HG03196 (cell line): ENCODE data around the gene MRC1.

Source experiments
- ATAC-seq: cut with Tn5 transposase; IDR thresholded peaks from one replicate; pipeline ENCODE4 v1.9.1; 2021; ENCODE audit not compliant: unreplicated experiment

Gene MRC1

GRCh38 chr10:17808971-17809841, at the start of gene MRC1:
Gene MRC1, plus strand, starts transcription at chr10:17809348. Its CDS starts 118 bp downstream, at chr10:17809466.
- ATAC-seq: no peak

DNA sequence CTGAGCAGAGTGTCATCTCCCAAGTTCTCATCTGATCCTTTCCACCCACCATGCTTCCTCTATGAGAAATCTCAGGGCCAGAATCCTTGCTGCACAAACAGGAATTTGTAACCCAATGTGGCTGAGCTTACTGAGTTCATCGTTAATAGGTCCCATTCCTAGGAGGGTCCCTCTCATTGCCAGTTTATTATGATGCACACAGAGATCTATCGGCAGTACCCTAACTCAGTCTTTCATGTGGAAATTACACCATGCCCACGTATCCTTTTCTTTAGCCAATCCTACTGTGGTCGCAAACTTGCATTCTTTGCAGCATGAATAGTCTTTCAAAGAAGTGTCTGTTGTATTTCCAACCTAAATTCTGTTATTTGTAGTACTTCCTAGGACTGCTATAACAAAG, 45.0 kb upstream of the MRC1 start:
- no peak for ATAC-seq

GRCh38 chr10:17765602-17766001, 43.5 kb upstream of the MRC1 start:
- ATAC-seq: no peak

DNA sequence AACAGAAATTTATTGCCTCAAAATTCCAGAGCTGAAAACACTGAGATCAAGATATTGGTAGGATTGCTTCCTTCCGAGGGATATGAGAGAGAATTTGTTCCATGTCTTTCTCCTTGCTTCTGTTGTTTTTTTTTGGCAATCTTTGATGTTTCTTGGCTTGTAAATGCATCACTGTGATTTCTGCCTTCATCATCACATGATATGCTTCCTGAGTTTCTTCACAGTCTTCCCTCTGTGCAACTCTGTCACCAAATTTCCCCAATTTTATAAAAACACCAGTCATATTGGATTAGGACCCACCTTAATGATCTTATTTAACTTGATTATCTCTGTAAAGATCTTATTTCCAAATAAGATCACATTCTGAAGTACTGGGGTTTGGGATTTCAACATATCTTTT, 42.4 kb upstream of the MRC1 start:
- ATAC-seq: no peak

DNA sequence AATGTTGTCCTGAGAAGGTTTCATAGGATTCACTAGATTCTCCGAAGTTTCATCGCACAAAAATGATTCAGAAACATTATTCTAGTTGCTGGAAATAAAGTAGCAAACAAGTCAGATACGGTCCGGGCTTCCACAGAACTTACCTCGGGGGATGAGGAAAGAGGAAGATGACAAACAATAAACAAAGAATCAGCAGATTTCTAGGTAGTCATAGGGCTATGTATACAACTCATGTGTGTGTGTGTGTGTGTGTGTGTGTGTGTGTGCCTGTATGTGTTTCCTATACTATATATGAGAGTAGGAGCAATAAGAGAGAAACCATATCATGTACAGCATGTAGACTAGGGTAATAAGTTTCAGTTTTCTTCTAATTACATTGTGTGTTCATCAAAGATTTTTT, 40.7 kb upstream of the MRC1 start:
- no peak for ATAC-seq

DNA sequence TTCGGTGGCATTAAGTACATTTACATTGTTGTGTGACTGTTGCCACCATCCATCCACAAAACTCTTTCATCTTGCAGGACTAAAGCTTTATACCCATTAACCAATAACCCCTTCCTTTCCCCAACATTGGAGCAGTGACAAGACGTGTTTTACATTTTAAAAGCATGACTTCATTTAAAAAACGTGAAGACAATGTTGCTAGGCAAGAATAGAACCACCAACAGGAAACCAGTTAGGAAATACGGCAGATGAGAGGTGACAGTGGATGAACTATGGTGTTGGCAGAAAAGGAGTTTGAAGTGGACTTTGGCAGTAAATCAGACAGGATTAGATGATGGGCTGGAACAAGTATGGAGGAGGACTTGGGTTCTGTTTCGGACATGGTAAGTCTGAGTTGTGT, 40.2 kb upstream of the MRC1 start:
- no peak for ATAC-seq

DNA sequence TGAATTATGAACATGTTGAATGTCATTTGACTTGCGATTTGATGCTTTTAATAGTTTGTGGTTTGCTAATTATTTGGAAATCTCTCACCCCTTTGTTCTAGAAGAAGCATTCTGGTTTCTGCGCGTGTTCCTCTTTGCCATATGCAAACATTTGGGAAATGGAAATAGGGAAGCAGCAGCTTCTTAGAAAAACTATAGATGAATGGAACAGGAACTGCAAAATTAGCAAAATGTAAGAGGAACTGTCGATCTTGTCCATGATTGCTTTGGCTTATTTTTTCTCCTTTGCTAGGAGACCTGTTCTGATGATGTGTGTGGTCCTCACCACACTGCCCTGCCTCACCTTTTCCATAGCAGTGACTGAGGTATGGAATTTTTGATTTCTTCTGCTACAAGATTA, 38.1 kb upstream of the MRC1 start:
- ATAC-seq: no peak

GRCh38 chr10:17779784-17780183, 29.4 kb upstream of the MRC1 start:
- ATAC-seq: no peak

DNA sequence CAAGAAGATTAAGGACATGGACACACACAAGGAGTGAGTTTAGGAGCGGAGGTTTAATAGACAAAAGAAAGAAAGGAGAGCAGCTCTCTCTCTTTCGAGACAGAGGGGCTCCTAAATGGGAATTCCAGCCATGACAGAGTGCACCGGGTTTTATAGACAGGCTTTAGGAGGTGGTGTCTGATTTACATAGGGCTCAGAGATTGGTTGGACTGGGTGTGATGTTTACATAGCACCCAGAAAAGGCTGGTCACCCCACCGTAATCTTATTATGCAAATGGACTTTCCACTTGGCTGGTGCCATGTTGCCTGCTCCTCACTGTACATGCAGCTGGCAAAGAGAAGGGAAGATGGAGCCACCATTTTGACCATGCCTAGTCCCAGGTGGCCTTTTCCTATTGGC, 28.4 kb upstream of the MRC1 start:
- no peak for ATAC-seq

DNA sequence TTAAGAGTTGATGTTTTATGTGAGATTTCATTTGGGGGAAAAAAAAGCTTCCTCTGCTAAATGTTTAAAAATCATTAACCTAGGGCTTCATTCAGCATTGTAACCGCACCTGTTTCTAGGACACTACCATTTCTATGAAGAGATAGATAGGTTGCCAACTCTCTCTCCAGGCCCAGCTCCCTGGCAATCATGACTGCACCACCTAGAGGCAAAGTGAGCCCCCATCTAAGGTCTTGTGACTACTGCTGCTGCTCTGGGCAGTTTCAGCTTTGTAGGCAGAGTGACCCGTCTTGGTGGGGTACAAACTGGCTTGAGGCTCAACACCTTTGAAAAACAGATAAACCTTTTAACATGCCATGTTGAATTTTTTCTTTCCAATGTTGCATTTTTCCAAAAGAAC, 27.3 kb upstream of the MRC1 start:
- ATAC-seq: no peak

DNA sequence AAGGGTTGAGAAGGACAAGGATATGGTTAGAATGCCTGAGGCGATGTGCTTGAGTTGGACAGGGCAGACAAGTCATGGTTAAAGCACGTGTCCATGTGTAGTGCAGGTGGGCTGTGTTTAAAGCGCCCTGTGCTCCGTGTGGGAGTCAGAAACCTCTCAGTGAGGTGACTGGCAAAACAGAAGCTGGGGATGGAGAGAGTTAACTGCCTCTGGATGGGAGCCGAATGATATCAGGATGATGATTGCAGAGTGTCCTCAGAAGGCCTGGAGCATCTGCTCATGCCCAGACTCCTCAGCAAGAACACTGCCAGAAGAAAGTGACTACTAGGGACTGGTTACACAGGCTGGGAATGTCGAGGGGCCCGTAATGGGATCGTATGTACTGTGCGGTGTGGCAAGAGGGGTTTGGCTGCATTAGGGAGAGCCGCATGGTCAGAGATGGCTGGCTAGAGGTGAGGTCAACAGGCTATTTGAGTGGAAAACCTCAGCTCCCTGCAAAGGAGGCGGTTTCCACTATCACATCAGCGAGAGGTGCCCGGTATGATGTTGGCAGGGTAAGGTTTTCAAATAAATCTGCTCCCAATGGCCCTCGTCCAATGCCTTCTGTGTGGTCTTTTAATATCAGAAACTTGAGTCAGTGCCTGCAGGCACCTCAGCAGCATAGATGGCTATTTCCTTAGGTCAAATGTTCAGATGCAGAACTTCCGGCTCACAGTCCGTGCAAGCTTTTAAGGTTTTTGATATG, 26.1 kb upstream of the MRC1 start:
- ATAC-seq: no peak

GRCh38 chr10:17783751-17784150, 25.4 kb upstream of the MRC1 start:
- no peak for ATAC-seq

GRCh38 chr10:17784688-17785087, 24.5 kb upstream of the MRC1 start:
- no peak for ATAC-seq

DNA sequence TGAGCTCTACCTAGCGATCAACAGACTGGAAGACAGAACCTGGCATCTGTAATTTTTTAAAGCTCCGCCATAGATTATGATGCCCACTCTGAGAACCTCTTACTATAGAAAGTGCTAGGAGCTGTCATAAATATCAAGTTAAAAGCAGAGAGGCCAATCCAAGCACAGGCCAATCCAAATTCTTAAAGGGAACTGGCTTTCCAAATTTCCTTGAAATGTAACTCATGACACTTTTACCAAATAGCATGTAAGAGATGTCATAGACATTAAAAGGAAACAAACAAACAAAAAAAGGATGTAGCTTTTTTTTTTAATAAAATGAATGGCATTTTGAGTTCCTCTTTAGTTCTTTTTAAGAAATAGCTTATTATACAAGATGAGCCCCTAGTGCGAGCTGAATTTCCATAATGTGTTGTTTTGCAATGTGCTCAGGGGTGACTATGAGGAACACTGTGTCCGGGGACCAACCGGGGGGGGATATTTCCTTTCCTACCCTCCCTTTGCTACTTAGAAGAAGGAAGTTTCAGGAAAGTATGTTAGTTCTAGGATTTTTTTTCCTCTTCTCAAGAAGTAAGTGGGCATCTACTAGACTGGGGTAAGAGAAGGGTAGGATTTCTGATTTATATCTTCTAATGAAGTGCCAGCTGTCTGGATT, 23.7 kb upstream of the MRC1 start:
- no peak for ATAC-seq

GRCh38 chr10:17787087-17787961, 21.8 kb upstream of the MRC1 start:
- ATAC-seq: no peak

GRCh38 chr10:17788646-17789045, 20.5 kb upstream of the MRC1 start:
- ATAC-seq: no peak

DNA sequence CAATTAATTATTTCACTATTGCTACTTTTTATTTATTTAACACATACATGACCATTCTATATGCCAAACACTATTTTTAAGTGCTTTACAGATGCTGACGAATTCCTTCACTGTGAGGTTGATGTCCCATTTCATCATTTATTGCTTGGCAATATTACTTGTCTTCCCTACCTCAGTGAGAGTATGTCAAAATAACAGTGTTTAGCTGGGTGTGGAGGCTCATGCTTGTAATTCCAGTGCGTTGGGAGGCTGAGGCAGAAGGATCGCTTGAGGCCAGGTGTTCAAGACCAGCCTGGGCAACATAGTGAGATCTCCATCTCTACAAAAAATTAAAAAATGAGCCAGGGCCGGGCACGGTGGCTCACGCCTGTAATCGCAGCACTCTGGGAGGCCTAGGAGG, 19.8 kb upstream of the MRC1 start:
- ATAC-seq: no peak

- ATAC-seq: no peak
These were observed 18.5 kb upstream of the MRC1 start for GRCh38 chr10:17790651-17791050.

GRCh38 chr10:17792991-17793390, 16.2 kb upstream of the MRC1 start:
- ATAC-seq: no peak

DNA sequence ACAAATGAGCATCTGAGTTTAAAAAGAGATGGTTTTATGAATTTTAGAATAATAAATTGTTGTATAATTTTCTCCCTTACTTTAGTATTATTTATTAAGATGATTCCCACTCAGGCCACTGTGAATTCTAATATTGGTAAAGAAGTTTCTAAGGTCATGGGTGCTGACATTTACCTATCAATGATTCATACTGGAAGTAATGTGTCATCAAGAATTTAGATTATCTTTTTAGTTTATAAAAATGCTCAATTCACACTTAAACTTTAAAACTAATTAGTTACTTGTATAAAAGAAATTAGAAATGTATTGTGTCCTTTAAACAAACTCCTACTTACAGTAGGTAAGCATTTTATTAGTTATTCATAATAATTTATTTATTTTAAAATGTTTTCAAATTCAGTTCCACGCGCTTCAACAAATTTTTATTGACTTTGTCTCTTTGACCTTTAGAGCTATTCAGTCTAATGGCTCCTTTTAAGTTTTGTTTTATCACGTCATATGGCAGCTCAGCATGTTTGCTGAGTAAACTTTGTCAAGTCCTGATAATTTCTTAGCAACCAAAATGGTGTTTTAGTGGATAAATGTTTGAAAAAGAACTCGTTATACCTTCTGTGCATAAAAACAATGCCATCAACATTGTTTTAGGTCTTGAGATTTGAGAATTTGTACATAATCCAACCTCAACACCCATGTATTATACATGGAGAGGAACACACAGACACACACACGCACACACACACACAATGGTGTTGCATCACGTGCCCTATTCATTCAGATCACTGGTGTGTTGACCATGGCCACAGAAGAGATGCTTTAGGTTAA, 15.1 kb upstream of the MRC1 start:
- no peak for ATAC-seq
